ENCODE data around the gene USH1C. TPM values are rescaled to one million over a fixed set of nuclear protein-coding genes. Genes with fewer than 3 reads are reported as not detected.
A peak's percentile ranks its signal among the peaks of the same experiment; 100 is the strongest.

Gene USH1C
- total and polyA plus RNA-seq, 2 of the 4 experiments (the other 2 are of a cell fraction), result not detected

GRCh38 chr11:17591293-17591692 is 47.1 kb upstream of the USH1C start:
- H2AFZ ChIP-seq (replicated peaks; ENCODE audit: low read length, poor library complexity), result no peak overlapping the region
- no peak for TF ChIP-seq CTCF (conservative IDR thresholded peaks at IDR 0.05; ENCODE audit: low read depth, low read length)
- TF ChIP-seq CHD1 (IDR thresholded peaks at IDR 0.05; ENCODE audit: low read depth, low read length), result no peak
- no peak for TF ChIP-seq MXI1 (IDR thresholded peaks at IDR 0.05; ENCODE audit: borderline replicate concordance, low read depth, low read length)
- no peak for TF ChIP-seq NFE2L2 (IDR thresholded peaks at IDR 0.05; ENCODE audit: low read depth, low read length)
- no peak for TF ChIP-seq RCOR1 (IDR thresholded peaks at IDR 0.05; ENCODE audit: insufficient replicate concordance, low read length)
- no peak for TF ChIP-seq MAFK (IDR thresholded peaks at IDR 0.05; ENCODE audit: low read depth, low read length)
- no peak for TF ChIP-seq FOS (IDR thresholded peaks at IDR 0.05; ENCODE audit: low read depth, low read length)
- TF ChIP-seq MAZ (IDR thresholded peaks at IDR 0.05; ENCODE audit: borderline replicate concordance, low read depth, low read length), result no peak
- TF ChIP-seq RAD21 (IDR thresholded peaks at IDR 0.05; ENCODE audit: low read length), result no peak
- no peak overlapping the region for H2BK15ac ChIP-seq (ENCODE audit: low read depth, low read length)
- H4K5ac ChIP-seq (ENCODE audit: low read depth, low read length), result no peak overlapping the region
- no peak overlapping the region for H3K4me3 ChIP-seq (ENCODE audit: insufficient read depth, low read depth, low read length)
- ChIA-PET POLR2A (ENCODE audit: unreplicated experiment) (no interaction called here), CTCF (no interaction called here)
- no peak overlapping the region for H3K27ac ChIP-seq (ENCODE audit: insufficient read depth, low read length)
- ATAC-seq (ENCODE audit: low read depth) (no peak), DNase-seq (no peak)
- H3K23ac ChIP-seq (ENCODE audit: low read depth, low read length), result no peak overlapping the region
- no peak overlapping the region for H3K56ac ChIP-seq (ENCODE audit: extremely low read depth, insufficient read depth, low read length)
- intact Hi-C loops (cut with micrococcal nuclease), result no loop called here
- H4K8ac ChIP-seq (ENCODE audit: low read depth in 2 of 2, low read length in 2 of 2), result no peak overlapping the region
- no peaks in the 10 kb centered on the region for H3K4me1 ChIP-seq (ENCODE audit: control insufficient read depth, insufficient read depth, low read length)
- in situ Hi-C loops (cut with MboI; ENCODE audit: low sequenced_read_pairs), result no loop called here
- no peak overlapping the region for H3K14ac ChIP-seq (replicated peaks; ENCODE audit: low read depth, low read length)
- H3K79me1 ChIP-seq (ENCODE audit: low read depth in 1 of 2, low read length in 2 of 2), result no peaks in the 10 kb centered on the region
- no TSS peak for BruUV-seq (replicated peaks)
- no peaks in the 10 kb centered on the region for H3K9me3 ChIP-seq (ENCODE audit: control insufficient read depth, insufficient read depth, low read length)
- H4K20me1 ChIP-seq (ENCODE audit: insufficient read depth, low read length), result no peaks in the 10 kb centered on the region
- H2AK9ac ChIP-seq (replicated peaks; ENCODE audit: low read depth, low read length, poor library complexity), result peak overlapping the region; percentile 12
- H3K36me3 ChIP-seq (ENCODE audit: control insufficient read depth, insufficient read depth, low read length), result no peaks in the 10 kb centered on the region
- no peak overlapping the region for H3K4me2 ChIP-seq (ENCODE audit: low read depth, low read length)
- WGBS, 2 experiments (ENCODE audit: extremely low coverage in 2 of 2, insufficient read length in 1 of 2), result 80% methylated on average over 6 of the region's 11 CpGs; no CpG with 5 or more reads in 1 of the 2 experiments
- H3K27me3 ChIP-seq (ENCODE audit: control insufficient read depth, insufficient read depth, low read length), result peaks cover 3% of the 10 kb centered on the region; the same call in 1 of the 2 replicates
- no peak overlapping the region for H4K91ac ChIP-seq (ENCODE audit: insufficient read depth, low read depth, low read length)
- H3K9ac ChIP-seq (ENCODE audit: low read depth, low read length), result no peak overlapping the region
- no peak overlapping the region for H2BK20ac ChIP-seq (ENCODE audit: low read depth, low read length)
- no peaks in the 10 kb centered on the region for H3K9me1 ChIP-seq (ENCODE audit: insufficient read depth, low read length)
- dilution Hi-C loops (cut with HindIII; ENCODE audit: low sequenced_read_pairs, unreplicated experiment), result loop anchor here (10.0 kb wide), 1 partner anchor 394 kb away; no protein-coding TSS in a partner anchor
- H2AK5ac ChIP-seq (ENCODE audit: low read depth, low read length), result no peak overlapping the region
- no peak overlapping the region for H3K4ac ChIP-seq (ENCODE audit: low read depth, low read length)
- H3K18ac ChIP-seq (ENCODE audit: low read depth, low read length), result no peak overlapping the region
- H2BK120ac ChIP-seq (ENCODE audit: low read depth, low read length), result no peak overlapping the region
- H2BK5ac ChIP-seq (ENCODE audit: low read depth, low read length, poor library complexity, severe bottlenecking), result no peak overlapping the region

All from IMR-90 (cell line).